Measurements from ENCODE around the gene SPOUT1. TPM values are rescaled to one million over a fixed set of nuclear protein-coding genes. Genes with fewer than 3 reads are reported as not detected.
A peak's percentile ranks its signal among the peaks of the same experiment; 100 is the strongest.

SPOUT1 gene
- total and polyA plus RNA-seq, 2 of the 13 experiments (the other 11 are each of a cell fraction or from before 2014, with no cell fraction given): 39.0 to 45.8 TPM

GRCh38 chr9:128829477-128830251 lies at the start of gene SPOUT1 (continued):
- TF ChIP-seq ZHX2 (IDR thresholded peaks at IDR 0.05; ENCODE audit: low read depth) (0 out of 2 replicates have a peak, but pooled peaks have one; percentile 49), ZHX2 (CRISPR knock-in tag; IDR thresholded peaks at IDR 0.05; ENCODE audit: borderline replicate concordance) (peak; percentile 83; the same call in 1 of the 2 replicates), ZNF160 (CRISPR knock-in tag; IDR thresholded peaks at IDR 0.05) (peak; percentile 63; the same call in 1 of the 2 replicates), ZNF891 (CRISPR knock-in tag; IDR thresholded peaks at IDR 0.05) (no peak), CHD2 (IDR thresholded peaks at IDR 0.05; ENCODE audit: low read depth, low read length) (no peak), RBFOX2 (IDR thresholded peaks at IDR 0.05; ENCODE audit: low read depth, low read length) (peak; percentile 94), DZIP1 (CRISPR knock-in tag; IDR thresholded peaks at IDR 0.05) (no peak), TRIM22 (IDR thresholded peaks at IDR 0.05) (no peak), SMC3 (IDR thresholded peaks at IDR 0.05; ENCODE audit: low read length) (no peak), ESRRA (CRISPR knock-in tag; IDR thresholded peaks at IDR 0.05; ENCODE audit: low read depth) (no peak), ZNF782 (CRISPR knock-in tag; IDR thresholded peaks at IDR 0.05; ENCODE audit: borderline replicate concordance) (peak; percentile 84; the same call in 1 of the 2 replicates), TOE1 (CRISPR knock-in tag; IDR thresholded peaks at IDR 0.05) (0 out of 2 replicates have a peak, but pooled peaks have one; percentile 56), ZNF34 (CRISPR knock-in tag; IDR thresholded peaks at IDR 0.05; ENCODE audit: borderline replicate concordance) (no peak), GPN1 (CRISPR knock-in tag; IDR thresholded peaks at IDR 0.05; ENCODE audit: borderline replicate concordance) (no peak), NR2F2 (IDR thresholded peaks at IDR 0.05; ENCODE audit: borderline replicate concordance, low read depth) (no peak), ATRX (CRISPR knock-in tag; IDR thresholded peaks at IDR 0.05; ENCODE audit: borderline replicate concordance) (no peak), KLF13 (CRISPR knock-in tag; IDR thresholded peaks at IDR 0.05) (no peak), FOXK1 (CRISPR knock-in tag; IDR thresholded peaks at IDR 0.05; ENCODE audit: borderline replicate concordance, low read depth) (peak; percentile 69), ZNF780A (CRISPR knock-in tag; IDR thresholded peaks at IDR 0.05) (no peak), ZNF607 (CRISPR knock-in tag; IDR thresholded peaks at IDR 0.05; ENCODE audit: borderline replicate concordance) (peak; percentile 86), ZNF678 (CRISPR knock-in tag; IDR thresholded peaks at IDR 0.05) (no peak)
